H1 (cell line): Measurements from ENCODE around the gene NDUFAF8. TPM values are rescaled to one million over a fixed set of nuclear protein-coding genes. Genes with fewer than 3 reads are reported as not detected.

Source experiments
- CTCF ChIA-PET: fragments of 300-600 bp; sonication (Branson Sonifier 250); formaldehyde crosslinking; loops from one replicate; lab custom pipeline; 2021; ENCODE audit not compliant: partially characterized antibody; lab: Charles Lee
- POLR2A ChIA-PET: fragments of 300-600 bp; sonication (Branson Sonifier 250); formaldehyde crosslinking; loops from one replicate; lab custom pipeline; 2021; ENCODE audit warnings: inconsistent platforms; ENCODE audit not compliant: partially characterized antibody; lab: Charles Lee
- DNase-seq, 2 experiments: peaks; one replicate each; pipeline versions ENCODE4 v3.0.0 to v3.0.0-alpha.2; 2010 to 2022; ENCODE audit warnings: low spot score in 2 of 2, low read depth in 1 of 2, mixed read lengths in 1 of 2
- FAIRE-seq: peaks from 2 replicates; lab custom pipeline; 2011; peaks lifted over from hg19 to GRCh38; lab: Jason Lieb, UNC
- H2AFZ ChIP-seq: 2 replicates; pipeline ENCODE4 v1.8.1; 2012; ENCODE audit warnings: low read length, inconsistent platforms
- H2AK5ac ChIP-seq: 2 replicates; pipeline ENCODE4 v1.6.1; 2013; ENCODE audit warnings: low read depth, low read length
- H2BK120ac ChIP-seq: replicated peaks from 2 replicates; pipeline ENCODE3; 2013; ENCODE audit warnings: low read depth, low read length, inconsistent platforms
- H2BK12ac ChIP-seq: 2 replicates; pipeline ENCODE4 v1.6.1; 2013; ENCODE audit warnings: low read depth, low read length
- H2BK15ac ChIP-seq: 2 replicates; pipeline ENCODE4 v1.6.1; 2013; ENCODE audit warnings: low read length
- H2BK20ac ChIP-seq: 2 replicates; pipeline ENCODE4 v1.6.1; 2013; ENCODE audit warnings: low read length
- H2BK5ac ChIP-seq: 2 replicates; pipeline ENCODE4 v1.6.1; 2013; ENCODE audit warnings: low read depth, low read length
- H3K14ac ChIP-seq: 2 replicates; pipeline ENCODE4 v1.6.1; 2013; ENCODE audit warnings: inconsistent platforms; ENCODE audit not compliant: insufficient read length
- H3K18ac ChIP-seq: 2 replicates; pipeline ENCODE4 v1.6.1; 2013; ENCODE audit warnings: low read length; ENCODE audit errors: extremely low read depth
- H3K23ac ChIP-seq: 2 replicates; pipeline ENCODE4 v1.6.1; 2013; ENCODE audit warnings: inconsistent platforms; ENCODE audit not compliant: insufficient read length
- H3K23me2 ChIP-seq: 2 replicates; pipeline ENCODE4 v1.6.1; 2013; ENCODE audit warnings: low read depth, low read length
- H3K27ac ChIP-seq: 2 replicates; pipeline ENCODE4 v1.6.1; 2011; ENCODE audit warnings: low read depth, low read length, inconsistent platforms
- H3K27me3 ChIP-seq, 4 experiments: replicated peaks in 1 of 4; 1 replicate in 1 of 4; 2 replicates in 3 of 4; pipeline versions ENCODE4 v1.6.1 to v1.8.1; 2011 to 2013; ENCODE audit warnings: low read length in 3 of 4, mild to moderate bottlenecking in 3 of 4, inconsistent platforms in 2 of 4, mixed read lengths in 2 of 4, moderate library complexity in 1 of 4; ENCODE audit not compliant: control insufficient read depth in 3 of 4, insufficient read depth in 3 of 4; ENCODE audit errors: extremely low read depth in 1 of 4
- H3K36me3 ChIP-seq, 4 experiments: 2 replicates each; pipeline versions ENCODE4 v1.6.1 to v1.8.1; 2011 to 2013; ENCODE audit warnings: mild to moderate bottlenecking in 4 of 4, low read length in 3 of 4, moderate library complexity in 2 of 4, control low read depth in 1 of 4, inconsistent platforms in 1 of 4; ENCODE audit not compliant: insufficient read depth in 4 of 4, control insufficient read depth in 2 of 4
- H3K4ac ChIP-seq: replicated peaks from 2 replicates; pipeline ENCODE3; 2013; ENCODE audit warnings: low read length, low read depth, mixed read lengths, inconsistent platforms; ENCODE audit not compliant: insufficient read length
- H3K4me1 ChIP-seq, 4 experiments: replicated peaks in 1 of 4; 1 replicate in 1 of 4; 2 replicates in 3 of 4; pipeline versions ENCODE4 v1.6.1 to v1.8.1; 2011 to 2013; ENCODE audit warnings: low read length in 3 of 4, inconsistent platforms in 2 of 4, mixed read lengths in 1 of 4; ENCODE audit not compliant: insufficient read depth in 4 of 4, control insufficient read depth in 3 of 4
- H3K4me2 ChIP-seq, 2 experiments: 2 replicates each; pipeline versions ENCODE4 v1.6.1 to v1.8.1; 2011 to 2013; ENCODE audit warnings: low read depth in 2 of 2, low read length in 2 of 2, control low read depth in 1 of 2, inconsistent platforms in 1 of 2, mild to moderate bottlenecking in 1 of 2; ENCODE audit not compliant: insufficient read depth in 1 of 2
- H3K4me3 ChIP-seq, 4 experiments: fragments of 200-600, 300-600 bp in 1 of 4; sonication (generic), shearing (Covaris generic), sonication (Bioruptor Twin) in 1 of 4; 2 replicates each; pipeline versions ENCODE4 v1.5.1 to v1.8.1; 2011 to 2016; ENCODE audit warnings: low read length in 4 of 4, low read depth in 3 of 4, control low read depth in 2 of 4, inconsistent platforms in 2 of 4, mild to moderate bottlenecking in 2 of 4, mixed read lengths in 1 of 4, moderate library complexity in 1 of 4; ENCODE audit not compliant: insufficient read depth in 2 of 4; ENCODE audit errors: extremely low read depth in 1 of 4
- H3K56ac ChIP-seq: replicated peaks from 2 replicates; pipeline ENCODE3; 2013; ENCODE audit warnings: low read depth, mild to moderate bottlenecking, mixed read lengths, low read length, inconsistent platforms; ENCODE audit not compliant: insufficient read length
- H3K79me1 ChIP-seq: 2 replicates; pipeline ENCODE4 v1.6.1; 2013; ENCODE audit warnings: low read depth, low read length, control low read depth
- H3K79me2 ChIP-seq, 2 experiments: 2 replicates each; pipeline versions ENCODE4 v1.6.1 to v1.8.1; 2012 to 2013; ENCODE audit warnings: low read length in 2 of 2, mild to moderate bottlenecking in 2 of 2, inconsistent platforms in 1 of 2; ENCODE audit not compliant: insufficient read depth in 2 of 2, control insufficient read depth in 1 of 2
- H3K9ac ChIP-seq, 4 experiments: replicated peaks in 1 of 4; 1 replicate in 1 of 4; 2 replicates in 3 of 4; pipeline versions ENCODE4 v1.6.1 to v1.8.1; 2011 to 2013; ENCODE audit warnings: low read depth in 3 of 4, low read length in 3 of 4, control low read depth in 2 of 4, mild to moderate bottlenecking in 2 of 4, moderate library complexity in 2 of 4, inconsistent platforms in 1 of 4; ENCODE audit errors: extremely low read depth in 1 of 4
- H3K9me3 ChIP-seq, 2 experiments: 2 replicates each; pipeline versions ENCODE4 v1.6.1 to v1.8.1; 2012 to 2013; ENCODE audit warnings: mild to moderate bottlenecking in 2 of 2, moderate library complexity in 2 of 2, control low read depth in 1 of 2, inconsistent platforms in 1 of 2, low read depth in 1 of 2, low read length in 1 of 2, mixed read lengths in 1 of 2; ENCODE audit not compliant: insufficient read depth in 2 of 2
- H4K20me1 ChIP-seq, 2 experiments: replicated peaks in 1 of 2; 2 replicates each; pipeline versions ENCODE3 to v1.8.1; 2011 to 2013; ENCODE audit warnings: inconsistent platforms in 2 of 2, low read length in 2 of 2, mild to moderate bottlenecking in 1 of 2; ENCODE audit not compliant: insufficient read depth in 2 of 2, control insufficient read depth in 1 of 2
- H4K5ac ChIP-seq: 2 replicates; pipeline ENCODE4 v1.6.1; 2013; ENCODE audit warnings: low read length, low read depth, mixed read lengths, inconsistent platforms; ENCODE audit not compliant: insufficient read length
- H4K8ac ChIP-seq: 2 replicates; pipeline ENCODE4 v1.8.0; 2013; ENCODE audit warnings: mild to moderate bottlenecking, moderate library complexity, low read length, inconsistent platforms; ENCODE audit not compliant: insufficient read depth; ENCODE audit errors: extremely low read depth
- H4K91ac ChIP-seq: replicated peaks from 2 replicates; pipeline ENCODE3; 2013; ENCODE audit warnings: low read length, mixed read lengths, inconsistent platforms; ENCODE audit not compliant: insufficient read length
- ASH2L ChIP-seq: fragments of 200-600, 300-600 bp; sonication (generic); IDR thresholded peaks from one replicate; pipeline ENCODE4 v1.7.1; 2017; ENCODE audit warnings: low read length
- CEBPB ChIP-seq: IDR thresholded peaks from 2 replicates; pipeline ENCODE4 v1.6.1; 2012; ENCODE audit warnings: low read depth, low read length
- CHD1 ChIP-seq: IDR thresholded peaks from 2 replicates; pipeline ENCODE4 v1.6.1; 2012; ENCODE audit warnings: low read depth, low read length, improper control_type of control experiment
- HDAC2 ChIP-seq, 2 experiments: fragments of 300-600 bp in 1 of 2; sonication (generic) in 1 of 2; IDR thresholded peaks; 2 replicates each; pipeline ENCODE4 v1.6.1; 2011 to 2012; ENCODE audit warnings: low read depth in 2 of 2, low read length in 2 of 2, mild to moderate bottlenecking in 2 of 2, moderate library complexity in 2 of 2, borderline replicate concordance in 1 of 2, inconsistent platforms in 1 of 2
- MAFK ChIP-seq: IDR thresholded peaks from 2 replicates; pipeline ENCODE4 v1.6.1; 2012; ENCODE audit warnings: low read depth, mild to moderate bottlenecking, improper control_type of control experiment, low read length
- NANOG ChIP-seq: IDR thresholded peaks from 2 replicates; pipeline ENCODE4 v1.6.1; 2011; ENCODE audit warnings: low read length, low read depth, mild to moderate bottlenecking, inconsistent platforms; ENCODE audit not compliant: insufficient read depth, poor library complexity, severe bottlenecking
- NRF1 ChIP-seq: IDR thresholded peaks from 2 replicates; pipeline ENCODE4 v1.6.1; 2011; ENCODE audit warnings: mild to moderate bottlenecking, low read depth, low read length, improper control_type of control experiment
- RNF2 ChIP-seq: fragments of 200-900, 300-1000 bp; sonication (generic); IDR thresholded peaks from 2 replicates; pipeline ENCODE4 v1.7.1; 2016; ENCODE audit warnings: borderline replicate concordance, low read depth, mild to moderate bottlenecking, antibody characterized with exemption, low read length; ENCODE audit not compliant: poor library complexity, severe bottlenecking; ENCODE audit errors: missing control alignments
- SIN3A ChIP-seq, 2 experiments: IDR thresholded peaks in 1 of 2; conservative IDR thresholded peaks in 1 of 2; 2 replicates each; pipeline ENCODE4 v1.6.1; 2011 to 2012; ENCODE audit warnings: low read length in 2 of 2, improper control_type of control experiment in 1 of 2, low read depth in 1 of 2, mild to moderate bottlenecking in 1 of 2
- SIX5 ChIP-seq: IDR thresholded peaks from 2 replicates; pipeline ENCODE4 v1.6.1; 2011; ENCODE audit warnings: mild to moderate bottlenecking, low read depth, low read length
- WGBS, 2 experiments: shearing (Covaris generic) in 1 of 2; methylation state at CpG; one replicate each; pipeline versions ENCODE4 v1.1.6 to v1.1.7; 2013 to 2015; ENCODE audit warnings: low lambda C conversion rate in 2 of 2, mixed read lengths in 2 of 2, inconsistent platforms in 1 of 2, low coverage in 1 of 2, missing lambda C conversion rate in 1 of 2; ENCODE audit not compliant: insufficient replicate concordance in 2 of 2, insufficient coverage in 1 of 2, insufficient read length in 1 of 2; ENCODE audit errors: extremely low coverage in 1 of 2, missing lambda C conversion rate in 1 of 2; 5-methylcytosine and 5-hydroxymethylcytosine counted together
- polyA plus RNA-seq, 7 experiments: library from polyadenylated mRNA; depleted of rRNA in 3 of 7; stranded (reverse) in 5 of 7; unstranded in 2 of 7; fragments of >200 nt in 5 of 7; fragments of 200-250 nt in 2 of 7; gene quantifications; 1 replicate in 5 of 7; 2 replicates in 1 of 7; 4 replicates in 1 of 7; pipeline versions ENCODE4 v1.2.1 to v1.2.3, GENCODE V29; 2011 to 2013; ENCODE audit warnings: missing spikeins in 2 of 7, mixed read lengths in 2 of 7
- total RNA-seq: library from RNA; stranded (reverse); fragmentation: NEBNext Ultra II Directional; extraction: Animal tissue kit (Norgen Biotek cat#: 25700); gene quantifications from 2 replicates; pipeline ENCODE4 v1.2.1, GENCODE V29; 2021
- TF ChIP-seq, protein P1 (sequence below): IDR thresholded peaks from 2 replicates; pipeline ENCODE4 v1.6.1; 2012; ENCODE audit warnings: low read length, inconsistent platforms

The NDUFAF8 gene
- total and polyA plus RNA-seq, 2 of the 8 experiments (the other 6 are each of a cell fraction or from before 2014, with no cell fraction given), result 48.9 to 91.1 TPM

DNA sequence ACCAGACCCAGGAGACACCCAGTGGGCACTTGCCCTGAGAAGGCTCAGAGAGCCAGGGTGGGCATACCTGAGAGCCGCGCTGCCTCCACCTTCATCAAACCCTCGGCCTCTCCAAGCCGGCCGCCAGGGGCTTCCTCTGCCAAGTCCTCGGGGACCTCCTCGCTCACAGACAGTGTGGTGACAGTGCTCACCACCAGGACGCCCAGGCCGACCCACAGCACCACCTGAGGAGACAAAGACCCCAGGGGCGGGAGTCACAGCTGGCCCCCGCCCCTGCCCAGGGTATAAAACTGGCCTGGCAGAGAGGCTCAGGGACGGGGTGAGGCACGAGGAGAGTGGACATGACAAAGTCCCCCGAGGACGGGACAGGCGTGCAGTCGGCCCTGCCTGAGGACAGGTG, 21.1 kb downstream of the NDUFAF8 start:
- no peak overlapping the region for H3K14ac ChIP-seq
- H3K9ac ChIP-seq, result no peak overlapping the region
- 91% methylated on average over 11 of the region's 17 CpGs; no CpG with 5 or more reads in 1 of the 2 experiments for WGBS, 2 experiments
- H3K36me3 ChIP-seq, result peaks cover 0 to 7% (median 4%) of the 10 kb centered on the region in 4 experiments; a peak in 3 of 8 replicates
- H4K5ac ChIP-seq, result no peak overlapping the region
- CTCF ChIA-PET, result interaction anchor here (0.8 to 2.2 kb wide), 3 partner anchors 19 to 181 kb away, joined by 3 to 8 read pairs (median 3); no protein-coding TSS in a partner anchor
- H3K4ac ChIP-seq, result no peak overlapping the region
- no peak overlapping the region for H2BK20ac ChIP-seq
- no peaks in the 10 kb centered on the region for H3K79me1 ChIP-seq
- no peak overlapping the region for H3K56ac ChIP-seq
- H2BK5ac ChIP-seq, result no peak overlapping the region; the same call in 1 of the 2 replicates
- no peak overlapping the region for H2AK5ac ChIP-seq
- H3K23ac ChIP-seq, result no peak overlapping the region
- H2BK120ac ChIP-seq, result no peak overlapping the region
- H3K18ac ChIP-seq, result no peak overlapping the region
- no peak for FAIRE-seq
- H4K20me1 ChIP-seq, result peaks cover 0 to 9% of the 10 kb centered on the region in 2 experiments
- H4K8ac ChIP-seq, result no peak overlapping the region; the same call in 1 of the 2 replicates
- H2BK12ac ChIP-seq, result no peak overlapping the region
- H3K4me3 ChIP-seq, result no peak overlapping the region
- POLR2A ChIA-PET, result interaction anchor here (0.5 kb wide), 1 partner anchor 18 kb away, joined by 3 read pairs; no protein-coding TSS in a partner anchor
- DNase-seq, result no peak
- peaks cover 0 to under 1% (median 0%) of the 10 kb centered on the region in 4 experiments; a peak in 1 of 7 replicates for H3K4me1 ChIP-seq
- no peak overlapping the region for H2BK15ac ChIP-seq
- no peaks in the 10 kb centered on the region for H3K23me2 ChIP-seq
- H3K27me3 ChIP-seq, result no peaks in the 10 kb centered on the region
- H3K27ac ChIP-seq, result no peak overlapping the region
- no peak overlapping the region for H4K91ac ChIP-seq
- H2AFZ ChIP-seq, result no peak overlapping the region
- no peaks in the 10 kb centered on the region for H3K79me2 ChIP-seq
- H3K9me3 ChIP-seq, result no peaks in the 10 kb centered on the region
- no peak overlapping the region for H3K4me2 ChIP-seq
- TF ChIP-seq SIX5 (no peak), ASH2L (no peak), HDAC2 (IDR thresholded peaks at IDR 0.05; ENCODE audit: borderline replicate concordance in 1 of 2, low read depth in 2 of 2, low read length in 2 of 2) (no peak), CHD1 (no peak), CEBPB (no peak), SIN3A (conservative IDR thresholded peaks at IDR 0.05 in 1 of 2, IDR thresholded peaks at IDR 0.05 in 1 of 2; ENCODE audit: low read depth in 1 of 2, low read length in 2 of 2) (no peak), NRF1 (no peak), NANOG (no peak), MAFK (no peak), RNF2 (no peak)
- TF ChIP-seq, protein P1, sequence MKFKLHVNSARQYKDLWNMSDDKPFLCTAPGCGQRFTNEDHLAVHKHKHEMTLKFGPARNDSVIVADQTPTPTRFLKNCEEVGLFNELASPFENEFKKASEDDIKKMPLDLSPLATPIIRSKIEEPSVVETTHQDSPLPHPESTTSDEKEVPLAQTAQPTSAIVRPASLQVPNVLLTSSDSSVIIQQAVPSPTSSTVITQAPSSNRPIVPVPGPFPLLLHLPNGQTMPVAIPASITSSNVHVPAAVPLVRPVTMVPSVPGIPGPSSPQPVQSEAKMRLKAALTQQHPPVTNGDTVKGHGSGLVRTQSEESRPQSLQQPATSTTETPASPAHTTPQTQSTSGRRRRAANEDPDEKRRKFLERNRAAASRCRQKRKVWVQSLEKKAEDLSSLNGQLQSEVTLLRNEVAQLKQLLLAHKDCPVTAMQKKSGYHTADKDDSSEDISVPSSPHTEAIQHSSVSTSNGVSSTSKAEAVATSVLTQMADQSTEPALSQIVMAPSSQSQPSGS, result no peak
